ENCODE results near the gene ERN1.
"Not testable (repeated sequence)": the region's sequence is repeated elsewhere in the genome, so short reads cannot be mapped to it uniquely, and the experiment has no call there.

ERN1 gene

GRCh38 chr17:64170286-64170685, 40.3 kb upstream of the ERN1 start:
- Histone ChIP-seq H4K20me1 (ENCODE audit: insufficient read depth, low read length, poor library complexity, severe bottlenecking) (no peaks in the 10 kb centered on the region), H3K27me3 (ENCODE audit: insufficient read depth, low read length, poor library complexity, severe bottlenecking) (no peaks in the 10 kb centered on the region), H3K4me1 (ENCODE audit: insufficient read depth, low read length, poor library complexity, severe bottlenecking) (no peaks in the 10 kb centered on the region), H3K36me3 (ENCODE audit: insufficient read depth, low read length) (peaks cover 7% of the 10 kb centered on the region; the same call in 1 of the 2 replicates), H3K9ac (ENCODE audit: low read depth, low read length, poor library complexity, severe bottlenecking) (no peak overlapping the region), H3K9me2 (replicated peaks; ENCODE audit: low read depth, low read length) (no peaks in the 10 kb centered on the region), H3K4me3 (ENCODE audit: low read length, poor library complexity, severe bottlenecking) (no peak overlapping the region), H3K79me2 (ENCODE audit: insufficient read depth, low read length) (no peaks in the 10 kb centered on the region), H3F3A (ENCODE audit: low read depth) (no peaks in the 10 kb centered on the region), H2AFZ (ENCODE audit: low read length) (no peak overlapping the region), H3K9me3 (ENCODE audit: insufficient read depth, low read depth, low read length) (no peaks in the 10 kb centered on the region), H3K4me2 (ENCODE audit: low read depth, low read length, poor library complexity, severe bottlenecking) (no peak overlapping the region)
- no peak for TF ChIP-seq EZH2phosphoT487 (IDR thresholded peaks at IDR 0.05; ENCODE audit: borderline replicate concordance)
- TF ChIP-seq, protein P1, sequence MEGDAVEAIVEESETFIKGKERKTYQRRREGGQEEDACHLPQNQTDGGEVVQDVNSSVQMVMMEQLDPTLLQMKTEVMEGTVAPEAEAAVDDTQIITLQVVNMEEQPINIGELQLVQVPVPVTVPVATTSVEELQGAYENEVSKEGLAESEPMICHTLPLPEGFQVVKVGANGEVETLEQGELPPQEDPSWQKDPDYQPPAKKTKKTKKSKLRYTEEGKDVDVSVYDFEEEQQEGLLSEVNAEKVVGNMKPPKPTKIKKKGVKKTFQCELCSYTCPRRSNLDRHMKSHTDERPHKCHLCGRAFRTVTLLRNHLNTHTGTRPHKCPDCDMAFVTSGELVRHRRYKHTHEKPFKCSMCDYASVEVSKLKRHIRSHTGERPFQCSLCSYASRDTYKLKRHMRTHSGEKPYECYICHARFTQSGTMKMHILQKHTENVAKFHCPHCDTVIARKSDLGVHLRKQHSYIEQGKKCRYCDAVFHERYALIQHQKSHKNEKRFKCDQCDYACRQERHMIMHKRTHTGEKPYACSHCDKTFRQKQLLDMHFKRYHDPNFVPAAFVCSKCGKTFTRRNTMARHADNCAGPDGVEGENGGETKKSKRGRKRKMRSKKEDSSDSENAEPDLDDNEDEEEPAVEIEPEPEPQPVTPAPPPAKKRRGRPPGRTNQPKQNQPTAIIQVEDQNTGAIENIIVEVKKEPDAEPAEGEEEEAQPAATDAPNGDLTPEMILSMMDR (conservative IDR thresholded peaks at IDR 0.05; ENCODE audit: low read length): no peak

DNA sequence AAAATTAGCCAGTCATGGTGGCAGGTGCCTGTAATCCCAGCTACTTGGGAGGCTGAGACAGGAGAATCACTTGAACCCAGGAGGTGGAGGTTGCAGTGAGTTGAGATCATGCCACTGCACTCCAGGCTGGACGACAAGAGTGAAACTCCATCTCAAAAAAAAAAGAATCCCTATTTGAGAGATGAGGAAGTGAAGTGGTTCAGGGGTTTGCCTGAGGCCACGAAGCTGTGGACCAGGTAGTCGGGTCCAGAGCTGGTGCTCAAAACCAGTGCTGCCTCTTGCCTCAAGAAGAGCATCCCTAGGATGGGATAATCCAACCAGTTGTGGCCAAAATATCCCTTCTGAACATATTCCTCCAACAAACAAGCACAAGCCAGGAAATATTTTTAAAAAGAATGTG, 37.7 kb upstream of the ERN1 start:
- H3K4me1 ChIP-seq (ENCODE audit: insufficient read depth, low read length, poor library complexity, severe bottlenecking); H3K9me3 ChIP-seq (ENCODE audit: insufficient read depth, low read depth, low read length); H3F3A ChIP-seq (ENCODE audit: low read depth); H3K4me3 ChIP-seq (ENCODE audit: low read length, poor library complexity, severe bottlenecking); H3K9ac ChIP-seq (ENCODE audit: low read depth, low read length, poor library complexity, severe bottlenecking); H3K79me2 ChIP-seq (ENCODE audit: insufficient read depth, low read length); H3K4me2 ChIP-seq (ENCODE audit: low read depth, low read length, poor library complexity, severe bottlenecking); H3K9me2 ChIP-seq (replicated peaks; ENCODE audit: low read depth, low read length); H3K36me3 ChIP-seq (ENCODE audit: insufficient read depth, low read length); H2AFZ ChIP-seq (ENCODE audit: low read length); H4K20me1 ChIP-seq (ENCODE audit: insufficient read depth, low read length, poor library complexity, severe bottlenecking); H3K27me3 ChIP-seq (ENCODE audit: insufficient read depth, low read length, poor library complexity, severe bottlenecking): not testable (repeated sequence)

- H3K79me2 ChIP-seq (ENCODE audit: insufficient read depth, low read length): no peaks in the 10 kb centered on the region
- H3K27me3 ChIP-seq (ENCODE audit: insufficient read depth, low read length, poor library complexity, severe bottlenecking): no peaks in the 10 kb centered on the region
- peaks cover 7% of the 10 kb centered on the region; the same call in 1 of the 2 replicates for H3K36me3 ChIP-seq (ENCODE audit: insufficient read depth, low read length)
- H3K4me3 ChIP-seq (ENCODE audit: low read length, poor library complexity, severe bottlenecking): no peak overlapping the region
- H3K4me2 ChIP-seq (ENCODE audit: low read depth, low read length, poor library complexity, severe bottlenecking): no peak overlapping the region
- no peaks in the 10 kb centered on the region for H4K20me1 ChIP-seq (ENCODE audit: insufficient read depth, low read length, poor library complexity, severe bottlenecking)
- H3F3A ChIP-seq (ENCODE audit: low read depth): no peaks in the 10 kb centered on the region
- H3K4me1 ChIP-seq (ENCODE audit: insufficient read depth, low read length, poor library complexity, severe bottlenecking): no peaks in the 10 kb centered on the region
- no peaks in the 10 kb centered on the region for H3K9me2 ChIP-seq (replicated peaks; ENCODE audit: low read depth, low read length)
- H3K9ac ChIP-seq (ENCODE audit: low read depth, low read length, poor library complexity, severe bottlenecking): no peak overlapping the region
- H3K9me3 ChIP-seq (ENCODE audit: insufficient read depth, low read depth, low read length): no peaks in the 10 kb centered on the region
- TF ChIP-seq EZH2phosphoT487 (IDR thresholded peaks at IDR 0.05; ENCODE audit: borderline replicate concordance): no peak
- TF ChIP-seq, protein P1 (conservative IDR thresholded peaks at IDR 0.05; ENCODE audit: low read length): no peak
- no peak overlapping the region for H2AFZ ChIP-seq (ENCODE audit: low read length)
Observed at GRCh38 chr17:64166876-64167275, 36.9 kb upstream of the ERN1 start.

GRCh38 chr17:64165347-64165746, 35.4 kb upstream of the ERN1 start:
- TF ChIP-seq, protein P1 (conservative IDR thresholded peaks at IDR 0.05; ENCODE audit: low read length): no peak
- no peak for TF ChIP-seq EZH2phosphoT487 (IDR thresholded peaks at IDR 0.05; ENCODE audit: borderline replicate concordance)
- H3K9me3 ChIP-seq (ENCODE audit: insufficient read depth, low read depth, low read length): no peaks in the 10 kb centered on the region
- no peaks in the 10 kb centered on the region for H3K4me1 ChIP-seq (ENCODE audit: insufficient read depth, low read length, poor library complexity, severe bottlenecking)
- no peaks in the 10 kb centered on the region for H3K79me2 ChIP-seq (ENCODE audit: insufficient read depth, low read length)
- H3K36me3 ChIP-seq (ENCODE audit: insufficient read depth, low read length): peaks cover 6% of the 10 kb centered on the region; the same call in 1 of the 2 replicates
- no peak overlapping the region for H3K9ac ChIP-seq (ENCODE audit: low read depth, low read length, poor library complexity, severe bottlenecking)
- H3K4me2 ChIP-seq (ENCODE audit: low read depth, low read length, poor library complexity, severe bottlenecking): no peak overlapping the region
- H3K4me3 ChIP-seq (ENCODE audit: low read length, poor library complexity, severe bottlenecking): no peak overlapping the region
- H3K9me2 ChIP-seq (replicated peaks; ENCODE audit: low read depth, low read length): no peaks in the 10 kb centered on the region
- H4K20me1 ChIP-seq (ENCODE audit: insufficient read depth, low read length, poor library complexity, severe bottlenecking): no peaks in the 10 kb centered on the region
- no peak overlapping the region for H2AFZ ChIP-seq (ENCODE audit: low read length)
- no peaks in the 10 kb centered on the region for H3F3A ChIP-seq (ENCODE audit: low read depth)
- no peaks in the 10 kb centered on the region for H3K27me3 ChIP-seq (ENCODE audit: insufficient read depth, low read length, poor library complexity, severe bottlenecking)
